Endothelial cell of umbilical vein (primary cell): ENCODE results near the gene RBM17. TPM values are rescaled to one million over a fixed set of nuclear protein-coding genes. Genes with fewer than 3 reads are reported as not detected.

ENCODE experiments used
- BruUV-seq: library from RNA; stranded (reverse); fragments of 400-500 nt; replicated peaks from 2 replicates; lab custom pipeline; 2021; lab: Mats Ljungman, UMichigan
- CTCF ChIA-PET: fragments of 300-600, 350-600 bp; sonication (Branson Sonifier 250); formaldehyde crosslinking; loops from one replicate; lab custom pipeline; 2021; ENCODE audit warnings: antibody characterized with exemption, inconsistent platforms; lab: Charles Lee
- POLR2A ChIA-PET: fragments of 300-600, 350-600 bp; sonication (Branson Sonifier 250); formaldehyde crosslinking; loops from one replicate; lab custom pipeline; 2021; ENCODE audit warnings: antibody characterized with exemption, inconsistent platforms; lab: Charles Lee
- DNase-seq: peaks from one replicate; pipeline ENCODE4 v3.0.0-alpha.2; 2011; ENCODE audit warnings: low read depth, low spot score
- FAIRE-seq: peaks from 2 replicates; lab custom pipeline; 2011; peaks lifted over from hg19 to GRCh38; lab: Jason Lieb, UNC
- H2AFZ ChIP-seq: 2 replicates; pipeline ENCODE4 v1.6.0; 2012; ENCODE audit warnings: low read depth, low read length, control low read depth, inconsistent platforms
- H3K27ac ChIP-seq: 2 replicates; pipeline ENCODE4 v1.5.1; 2011; ENCODE audit warnings: low read depth, mild to moderate bottlenecking, control low read depth, low read length, moderate library complexity; ENCODE audit not compliant: insufficient read depth
- H3K27me3 ChIP-seq, 2 experiments: 2 replicates each; pipeline versions ENCODE4 v1.6.0 to v1.6.1; 2011; ENCODE audit warnings: low read length in 2 of 2, mixed read lengths in 1 of 2; ENCODE audit not compliant: control insufficient read depth in 2 of 2, insufficient read depth in 2 of 2
- H3K36me3 ChIP-seq, 2 experiments: 2 replicates in 1 of 2; 3 replicates in 1 of 2; pipeline ENCODE4 v1.5.1; 2011; ENCODE audit warnings: low read length in 2 of 2, mild to moderate bottlenecking in 1 of 2, moderate library complexity in 1 of 2; ENCODE audit not compliant: control insufficient read depth in 2 of 2, insufficient read depth in 2 of 2; ENCODE audit errors: extremely low read depth in 1 of 2
- H3K4me1 ChIP-seq: 3 replicates; pipeline ENCODE4 v1.5.1; 2011; ENCODE audit warnings: mild to moderate bottlenecking, low read length; ENCODE audit not compliant: control insufficient read depth, insufficient read depth; ENCODE audit errors: extremely low read depth
- H3K4me2 ChIP-seq: 2 replicates; pipeline ENCODE4 v1.6.1; 2011; ENCODE audit warnings: low read length, control low read depth, mixed read lengths; ENCODE audit not compliant: insufficient read depth
- H3K4me3 ChIP-seq, 3 experiments: fragments of 200-600 bp in 1 of 3; sonication (generic), shearing (Covaris generic) in 1 of 3; replicated peaks in 1 of 3; 2 replicates each; pipeline ENCODE4 v1.5.1; 2011 to 2016; ENCODE audit warnings: control low read depth in 3 of 3, low read length in 3 of 3, mild to moderate bottlenecking in 2 of 3, inconsistent platforms in 1 of 3, low read depth in 1 of 3, moderate library complexity in 1 of 3; ENCODE audit not compliant: insufficient read depth in 1 of 3
- H3K79me2 ChIP-seq: 2 replicates; pipeline ENCODE4 v1.6.0; 2012; ENCODE audit warnings: low read length, inconsistent platforms; ENCODE audit not compliant: control insufficient read depth, insufficient read depth
- H3K9ac ChIP-seq: replicated peaks from 2 replicates; pipeline ENCODE3; 2011; ENCODE audit warnings: low read length, control low read depth; ENCODE audit not compliant: insufficient read depth; ENCODE audit errors: extremely low read depth
- H3K9me1 ChIP-seq: replicated peaks from 3 replicates; pipeline ENCODE4 v1.6.0; 2011; ENCODE audit warnings: mild to moderate bottlenecking, low read length; ENCODE audit not compliant: control insufficient read depth, insufficient read depth; ENCODE audit errors: extremely low read depth
- H3K9me3 ChIP-seq: replicated peaks from 2 replicates; pipeline ENCODE4 v1.5.1; 2012; ENCODE audit warnings: low read length, inconsistent platforms; ENCODE audit not compliant: control insufficient read depth, insufficient read depth
- H4K20me1 ChIP-seq: replicated peaks from 2 replicates; pipeline ENCODE3; 2011; ENCODE audit warnings: mild to moderate bottlenecking, low read length; ENCODE audit not compliant: control insufficient read depth, insufficient read depth; ENCODE audit errors: extremely low read depth
- EZH2 ChIP-seq: IDR thresholded peaks from 2 replicates; pipeline ENCODE4 v1.6.1; 2012; ENCODE audit warnings: borderline replicate concordance, low read depth, mild to moderate bottlenecking, moderate library complexity, low read length, inconsistent platforms; ENCODE audit not compliant: severe bottlenecking
- FOS ChIP-seq: IDR thresholded peaks from 2 replicates; pipeline ENCODE4 v1.6.1; 2011; ENCODE audit warnings: mild to moderate bottlenecking, low read length, moderate library complexity, borderline replicate concordance; ENCODE audit not compliant: insufficient read depth
- GATA2 ChIP-seq: IDR thresholded peaks from 2 replicates; pipeline ENCODE4 v1.7.0; 2011; ENCODE audit warnings: low read depth, mild to moderate bottlenecking, moderate library complexity, mixed read lengths, low read length; ENCODE audit not compliant: insufficient read length, insufficient read depth
- JUN ChIP-seq: IDR thresholded peaks from 2 replicates; pipeline ENCODE4 v1.6.1; 2011; ENCODE audit warnings: borderline replicate concordance, low read depth; ENCODE audit not compliant: insufficient read length, insufficient read depth
- MAX ChIP-seq: IDR thresholded peaks from 2 replicates; pipeline ENCODE4 v1.6.1; 2011; ENCODE audit not compliant: insufficient read depth, insufficient read length
- MYC ChIP-seq: IDR thresholded peaks from one replicate; pipeline ENCODE4 v1.6.1; 2011; ENCODE audit warnings: mild to moderate bottlenecking, low read depth, low read length
- POLR2A ChIP-seq: IDR thresholded peaks from 2 replicates; pipeline ENCODE4 v1.6.1; 2012; ENCODE audit warnings: low read depth, mild to moderate bottlenecking, control low read depth, low read length
- POLR2AphosphoS5 ChIP-seq: IDR thresholded peaks from 2 replicates; pipeline ENCODE4 v1.6.1; 2012; ENCODE audit warnings: low read depth, mild to moderate bottlenecking, control low read depth, low read length, moderate library complexity; ENCODE audit not compliant: insufficient read depth
- dilution Hi-C: fragments of 300-500 bp; cut with MboI; formaldehyde crosslinking; loops from one replicate; pipeline ENCODE4 v1.15.0; 2019; ENCODE audit warnings: low sequenced_read_pairs; ENCODE audit not compliant: extremely low pct_ligation_motif_present
- intact Hi-C: fragments of 100-400 bp; cut with micrococcal nuclease; formaldehyde crosslinking; loops from one replicate; pipeline ENCODE4 v1.10.0; 2022
- polyA plus RNA-seq, 4 experiments: library from polyadenylated mRNA; depleted of rRNA in 3 of 4; stranded (reverse) in 3 of 4; unstranded in 1 of 4; fragments of >200 nt; gene quantifications; 2 replicates each; pipeline versions ENCODE4 v1.2.1 to v1.2.3, GENCODE V29; 2011 to 2012; ENCODE audit warnings: missing spikeins in 1 of 4
- total RNA-seq: library from RNA; stranded (reverse); gene quantifications from 2 replicates; pipeline ENCODE4 v1.2.3, GENCODE V29; 2021
- TF ChIP-seq, protein P1 (sequence below), 2 donors: IDR thresholded peaks; 1 replicate in 1 of 2; 2 replicates in 1 of 2; pipeline ENCODE4 v1.5.1; 2011; ENCODE audit warnings: low read length in 2 of 2, mild to moderate bottlenecking in 2 of 2, moderate library complexity in 2 of 2, control low read depth in 1 of 2, inconsistent platforms in 1 of 2, low read depth in 1 of 2; ENCODE audit not compliant: insufficient read depth in 1 of 2; ENCODE audit errors: extremely low read depth in 1 of 2

RBM17 gene
- total and polyA plus RNA-seq, 2 donors (not counting 3 experiments of a cell fraction or from before 2014, with no cell fraction given) = 23.1 to 148 TPM

DNA sequence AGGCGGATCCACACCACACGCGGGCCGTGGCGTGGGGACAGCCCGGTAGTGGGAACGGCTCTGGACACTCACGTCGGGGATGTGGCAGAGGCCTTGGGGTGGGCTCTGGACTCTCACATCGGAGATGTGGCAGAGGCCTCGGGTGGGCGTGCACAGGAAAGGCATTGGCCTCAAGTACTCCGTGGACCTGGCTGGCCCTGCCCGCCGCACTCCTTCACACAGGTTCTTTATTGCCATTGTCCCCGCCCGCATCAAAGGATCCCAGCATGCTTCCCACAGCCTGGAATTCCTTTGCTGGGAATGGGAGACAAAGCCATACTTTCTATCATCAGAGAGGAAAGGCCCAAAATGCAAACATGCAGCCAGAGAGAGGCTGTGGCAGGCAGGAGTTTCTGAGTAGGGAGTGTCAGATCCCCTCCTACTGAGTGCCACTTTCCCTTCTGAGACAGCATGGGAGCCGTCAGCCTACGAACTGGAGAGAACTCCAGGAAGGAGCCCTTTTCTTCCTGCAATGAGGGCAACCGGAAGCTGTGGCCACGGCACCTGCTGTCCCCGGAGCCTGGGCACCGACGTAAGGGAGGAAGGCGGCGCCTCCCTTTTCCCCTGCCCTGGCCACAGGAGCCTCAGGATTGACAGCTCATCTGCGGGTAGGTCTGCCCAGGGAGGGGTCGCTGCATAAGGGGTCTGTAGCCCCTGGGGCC lies 51.5 kb downstream of the RBM17 start:
- TF ChIP-seq JUN (no peak), POLR2AphosphoS5 (no peak), POLR2A (no peak), FOS (no peak), MAX (no peak), GATA2 (no peak), MYC (no peak), EZH2 (no peak)
- TF ChIP-seq, protein P1, sequence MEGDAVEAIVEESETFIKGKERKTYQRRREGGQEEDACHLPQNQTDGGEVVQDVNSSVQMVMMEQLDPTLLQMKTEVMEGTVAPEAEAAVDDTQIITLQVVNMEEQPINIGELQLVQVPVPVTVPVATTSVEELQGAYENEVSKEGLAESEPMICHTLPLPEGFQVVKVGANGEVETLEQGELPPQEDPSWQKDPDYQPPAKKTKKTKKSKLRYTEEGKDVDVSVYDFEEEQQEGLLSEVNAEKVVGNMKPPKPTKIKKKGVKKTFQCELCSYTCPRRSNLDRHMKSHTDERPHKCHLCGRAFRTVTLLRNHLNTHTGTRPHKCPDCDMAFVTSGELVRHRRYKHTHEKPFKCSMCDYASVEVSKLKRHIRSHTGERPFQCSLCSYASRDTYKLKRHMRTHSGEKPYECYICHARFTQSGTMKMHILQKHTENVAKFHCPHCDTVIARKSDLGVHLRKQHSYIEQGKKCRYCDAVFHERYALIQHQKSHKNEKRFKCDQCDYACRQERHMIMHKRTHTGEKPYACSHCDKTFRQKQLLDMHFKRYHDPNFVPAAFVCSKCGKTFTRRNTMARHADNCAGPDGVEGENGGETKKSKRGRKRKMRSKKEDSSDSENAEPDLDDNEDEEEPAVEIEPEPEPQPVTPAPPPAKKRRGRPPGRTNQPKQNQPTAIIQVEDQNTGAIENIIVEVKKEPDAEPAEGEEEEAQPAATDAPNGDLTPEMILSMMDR (IDR thresholded peaks at IDR 0.05; ENCODE audit: extremely low read depth in 1 of 2, insufficient read depth in 1 of 2, low read depth in 1 of 2, low read length in 2 of 2) = no peak
- Histone ChIP-seq H3K9ac (no peak overlapping the region), H3K27ac (no peak overlapping the region), H3K9me1 (no peaks in the 10 kb centered on the region), H3K79me2 (peaks cover 3% of the 10 kb centered on the region), H3K4me2 (no peak overlapping the region), H3K36me3 (no peaks in the 10 kb centered on the region), H3K4me1 (peaks cover 5% of the 10 kb centered on the region), H2AFZ (peak overlapping the region; percentile 31), H3K9me3 (no peaks in the 10 kb centered on the region), H4K20me1 (no peaks in the 10 kb centered on the region), H3K4me3 (no peak overlapping the region), H3K27me3 (peaks cover 2 to 9% of the 10 kb centered on the region in 2 experiments)
- dilution Hi-C loops = no loop called here
- BruUV-seq = no TSS peak
- no peak for FAIRE-seq
- intact Hi-C loops = no loop called here
- ChIA-PET CTCF (interaction anchor here (1.1 kb wide), 1 partner anchor 62 kb away, joined by 3 read pairs; the partner anchor contains the start of gene PFKFB3), POLR2A (no interaction called here)
- DNase-seq = no peak
